ENCODE results near the gene C10orf53.
"Not testable (repeated sequence)": the region's sequence is repeated elsewhere in the genome, so short reads cannot be mapped to it uniquely, and the experiment has no call there.

C10orf53 gene

DNA sequence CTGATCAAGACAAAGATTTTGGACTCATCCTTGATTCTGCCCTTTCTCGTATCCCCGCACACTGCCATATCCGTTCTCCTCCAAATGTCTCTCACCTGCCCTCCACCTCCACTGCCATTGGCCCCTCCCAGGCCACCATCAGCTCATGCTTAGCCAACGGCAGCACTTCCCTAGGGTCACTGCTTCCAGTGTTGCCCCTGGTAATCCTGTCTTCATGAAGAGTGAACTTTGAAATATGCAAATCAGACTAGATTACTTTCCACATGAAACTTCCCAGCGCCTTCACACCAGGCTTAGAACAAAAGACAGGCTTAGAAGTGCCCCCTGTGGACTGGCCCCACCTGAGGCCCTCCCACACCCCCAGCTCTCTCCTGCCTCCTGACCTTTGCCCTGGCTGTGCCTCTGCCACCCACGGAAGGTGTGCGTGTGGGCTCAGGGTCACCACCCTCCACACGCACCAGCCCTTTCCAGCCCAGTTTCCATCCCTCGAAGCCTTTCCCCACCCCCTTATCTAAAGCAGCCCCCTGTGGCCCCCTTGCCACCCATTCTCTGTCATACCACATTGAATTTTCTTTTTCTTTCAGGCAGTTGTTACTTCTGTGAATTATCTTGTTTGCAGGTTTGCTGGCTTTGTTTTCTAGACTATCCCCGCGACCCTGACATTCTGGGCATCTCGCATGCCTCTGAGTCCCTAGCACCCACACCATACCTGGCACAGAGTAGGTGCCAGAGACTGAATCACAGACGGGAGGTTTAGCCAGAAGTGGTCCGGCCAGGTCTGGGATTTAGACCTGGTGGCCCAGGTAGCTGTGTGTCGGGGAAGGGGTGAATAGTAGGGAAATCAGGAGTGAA is 26.8 kb upstream of the C10orf53 start:
- DNase-seq = no peak

DNA sequence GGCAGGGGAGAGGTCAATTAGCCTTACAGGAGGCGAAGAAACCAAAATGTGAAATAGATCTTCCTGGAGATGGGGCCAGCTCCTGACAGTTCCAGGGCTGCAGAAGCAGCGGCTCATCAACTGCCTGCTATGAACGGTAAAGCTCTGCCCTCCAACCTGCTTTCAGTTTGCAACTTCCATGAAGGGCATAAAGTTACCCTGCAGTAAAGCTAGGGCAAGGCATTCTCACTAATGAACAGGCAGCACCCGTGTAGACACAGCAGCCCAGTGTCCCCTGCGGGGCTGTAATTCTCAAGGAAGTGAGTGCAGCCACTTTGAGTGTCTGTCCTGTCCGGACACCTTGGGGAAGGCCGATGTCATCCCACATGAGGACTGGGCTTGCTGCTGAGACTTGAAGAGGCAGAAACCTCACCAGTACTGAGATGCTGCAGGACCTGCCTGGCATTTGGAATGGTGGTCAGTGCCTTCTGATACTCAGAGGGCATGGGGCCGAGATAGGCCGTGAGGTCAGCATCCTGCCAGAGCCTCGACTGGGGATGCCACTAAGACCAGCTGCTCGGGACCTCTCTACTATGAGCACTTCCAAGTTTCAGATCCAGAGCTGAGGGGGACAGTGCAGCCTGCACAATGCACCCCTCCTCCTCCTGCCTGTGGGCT is 26.1 kb upstream of the C10orf53 start:
- DNase-seq = no peak

GRCh38 chr10:49654036-49654693 is 25.3 kb upstream of the C10orf53 start:
- no peak for DNase-seq

GRCh38 chr10:49655099-49655498 is 24.4 kb upstream of the C10orf53 start:
- DNase-seq = no peak

GRCh38 chr10:49656845-49657493 is 22.5 kb upstream of the C10orf53 start:
- DNase-seq = no peak

GRCh38 chr10:49657606-49658005 is 21.8 kb upstream of the C10orf53 start:
- no peak for DNase-seq

DNA sequence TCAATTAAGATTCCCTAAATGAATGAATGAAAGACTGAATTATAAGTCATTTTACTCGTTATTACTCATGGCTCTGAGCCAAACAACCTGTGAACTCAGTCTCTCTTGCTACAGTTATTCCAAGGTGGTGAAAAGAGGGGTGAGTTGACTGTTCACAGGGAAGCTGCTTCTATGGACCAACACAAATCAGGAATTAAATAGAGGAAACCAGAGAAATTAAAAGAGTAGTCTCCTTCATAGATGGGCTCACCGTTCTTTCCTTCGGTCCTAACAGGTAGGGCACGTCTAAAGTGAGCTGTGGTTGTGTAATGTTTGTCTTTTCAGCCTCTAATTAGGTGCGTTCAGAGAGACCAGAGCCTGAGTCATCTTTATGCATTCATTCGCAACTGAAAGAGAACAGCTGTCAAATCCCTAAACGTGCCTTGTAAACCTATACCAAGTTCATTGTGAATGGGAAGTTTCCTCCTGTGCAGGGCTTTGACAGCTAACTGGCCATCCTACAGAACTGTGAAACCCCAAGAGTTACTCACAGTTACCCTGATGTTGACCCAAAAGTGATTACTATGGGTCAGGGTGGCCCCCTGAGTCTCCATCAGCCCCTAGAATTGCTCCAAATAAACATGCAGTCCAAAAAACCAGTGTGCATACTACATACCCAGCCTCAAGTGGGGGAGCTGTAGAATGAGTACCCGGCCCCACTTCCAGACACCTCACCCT is 18.2 kb upstream of the C10orf53 start:
- DNase-seq = no peak

DNA sequence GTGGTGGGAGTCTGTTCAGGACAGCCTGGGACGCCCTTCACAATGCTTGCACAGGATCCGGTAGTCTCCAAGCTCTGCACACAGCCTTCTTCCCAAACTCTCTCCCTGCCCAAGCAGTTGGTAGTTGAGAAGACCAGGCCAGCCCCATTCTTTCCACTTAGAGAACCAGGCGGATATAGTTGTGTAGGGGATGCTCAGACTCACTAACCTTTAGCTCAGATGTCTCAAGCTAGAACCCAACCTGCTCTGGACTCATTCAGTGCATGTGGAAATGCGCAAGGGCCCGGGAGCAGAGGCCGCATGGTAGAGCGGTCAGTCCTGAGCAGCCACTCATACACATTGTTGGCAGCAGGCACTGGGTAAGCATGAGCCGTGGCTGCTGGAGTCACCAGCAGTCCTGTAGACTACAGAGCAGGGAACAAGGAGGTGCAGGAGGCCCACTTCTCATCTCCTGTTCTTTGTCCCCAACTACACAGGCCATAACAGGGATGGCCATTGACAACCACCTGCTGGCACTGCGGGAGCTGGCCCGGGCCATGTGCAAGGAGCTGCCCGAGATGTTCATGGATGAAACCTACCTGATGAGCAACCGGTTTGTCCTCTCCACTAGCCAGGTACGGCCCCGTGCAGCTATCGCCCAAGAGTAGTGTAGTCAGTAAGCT is 17.2 kb upstream of the C10orf53 start:
- no peak for DNase-seq

GRCh38 chr10:49663596-49663995 is 15.9 kb upstream of the C10orf53 start:
- no peak for DNase-seq

GRCh38 chr10:49664006-49664841 is 15.2 kb upstream of the C10orf53 start:
- DNase-seq = no peak

GRCh38 chr10:49664842-49665355 is 14.6 kb upstream of the C10orf53 start:
- no peak for DNase-seq

DNA sequence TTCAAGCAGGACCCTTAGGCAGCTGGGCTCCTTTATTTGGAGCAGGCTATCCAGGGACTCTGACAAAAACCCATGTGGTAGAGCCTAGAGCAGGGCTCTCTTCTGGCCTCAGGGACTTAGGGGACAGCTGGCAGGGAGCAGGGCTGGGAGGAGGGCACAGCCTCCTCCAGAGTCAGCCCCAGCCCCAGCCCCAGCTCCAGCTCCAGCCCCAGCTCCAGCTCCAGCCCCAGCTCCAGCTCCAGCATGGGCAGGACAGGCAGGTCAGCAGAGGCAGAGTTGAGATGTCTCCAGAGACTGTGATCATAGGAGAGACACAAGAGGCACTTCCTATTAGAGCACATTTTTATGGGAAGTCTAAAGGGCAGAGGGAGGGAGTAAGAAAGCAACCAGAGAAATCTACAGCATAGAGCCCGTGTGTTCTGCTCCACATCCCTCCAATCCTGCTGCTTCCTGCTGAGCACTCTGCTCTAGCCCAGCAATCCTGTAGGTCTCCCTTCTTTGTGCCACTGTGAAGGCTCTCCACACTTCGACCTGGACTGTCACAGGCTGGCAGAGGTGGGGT is 13.3 kb upstream of the C10orf53 start:
- no peak for DNase-seq

- DNase-seq = no peak
Measured at GRCh38 chr10:49666685-49667084, 12.8 kb upstream of the C10orf53 start.

GRCh38 chr10:49667991-49668390 is 11.5 kb upstream of the C10orf53 start:
- DNase-seq = no peak

- DNase-seq = no peak
Measured at GRCh38 chr10:49668684-49669083, 10.8 kb upstream of the C10orf53 start.

- DNase-seq = no peak
Measured at GRCh38 chr10:49678827-49679479, 498 bp upstream of the C10orf53 start.

- DNase-seq = not testable (repeated sequence)
Measured at GRCh38 chr10:49682449-49682848, 3.0 kb downstream of the C10orf53 start.

DNA sequence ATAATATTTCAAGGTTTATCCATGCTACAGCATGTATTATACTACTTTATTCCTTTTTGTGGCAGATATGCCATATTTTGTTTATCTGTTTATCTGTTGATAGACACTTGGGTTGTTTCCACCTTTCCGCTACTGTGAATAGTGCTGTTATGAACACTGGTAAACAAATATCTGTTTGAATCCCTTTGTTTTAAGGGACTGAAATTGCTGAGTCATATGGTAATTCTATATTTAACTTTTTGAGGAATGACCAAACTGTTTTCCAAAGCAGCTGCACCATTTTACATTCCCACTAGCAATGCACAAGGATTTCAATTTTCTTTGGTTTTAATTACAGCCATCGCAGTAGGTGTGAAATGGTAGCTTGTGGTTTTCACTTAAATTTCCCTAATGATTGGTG is 3.4 kb downstream of the C10orf53 start:
- no peak for DNase-seq

- no peak for DNase-seq
Measured at GRCh38 chr10:49686651-49687050, 7.2 kb downstream of the C10orf53 start.

DNA sequence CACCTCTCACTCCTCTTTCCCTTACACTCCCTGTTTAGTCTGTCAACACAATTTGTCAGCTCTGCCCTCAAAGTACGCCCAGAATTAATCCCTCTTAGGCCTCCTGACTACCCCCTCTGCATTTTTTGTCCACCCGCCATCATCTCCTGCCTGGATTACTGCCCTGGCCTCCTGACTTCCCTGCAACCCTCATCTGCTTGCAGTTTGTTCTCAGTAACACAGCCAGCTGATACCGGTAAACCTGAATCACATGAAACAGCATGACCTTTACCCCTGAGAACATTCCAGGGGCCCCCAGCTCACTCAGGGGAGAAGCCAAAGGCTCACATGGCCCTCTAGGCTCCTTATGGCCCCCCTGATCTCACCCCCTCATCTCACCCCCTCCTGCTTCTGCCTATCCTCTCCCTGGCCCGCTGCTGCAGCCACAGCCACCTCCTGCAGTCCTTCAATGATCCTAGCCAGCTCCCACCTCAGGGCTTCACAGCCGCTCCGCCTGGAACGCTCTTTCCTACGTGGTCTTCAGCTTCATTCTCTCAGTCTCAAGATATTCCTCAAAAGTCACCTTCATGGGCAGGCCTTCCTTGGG is 8.9 kb downstream of the C10orf53 start:
- no peak for DNase-seq
